ENCODE data around the gene MYG1.
"Not testable (repeated sequence)": the region's sequence is repeated elsewhere in the genome, so short reads cannot be mapped to it uniquely, and the experiment has no call there.

The MYG1 gene

DNA sequence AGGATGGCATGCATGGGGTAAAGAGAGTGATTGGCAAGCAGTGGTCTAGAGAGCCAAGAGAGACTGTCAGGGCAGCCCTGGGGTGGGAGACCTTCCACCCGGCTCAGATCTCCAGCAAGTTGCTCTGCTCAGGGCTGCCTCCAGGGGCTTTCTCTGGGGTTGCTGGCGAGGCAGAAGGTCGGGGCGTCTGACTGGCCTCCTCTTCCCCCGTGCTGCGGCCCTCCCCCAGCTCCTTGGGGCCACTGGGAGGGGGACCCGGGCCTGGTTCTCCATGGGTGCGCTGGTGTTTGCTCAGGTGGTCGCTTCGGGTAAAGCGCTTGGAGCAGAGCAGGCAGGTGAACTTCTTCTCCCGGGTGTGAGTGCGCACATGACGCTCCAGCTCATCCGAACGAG lies 28.5 kb downstream of the MYG1 start:
- DNase-seq (ENCODE audit: low read depth): no peak

DNA sequence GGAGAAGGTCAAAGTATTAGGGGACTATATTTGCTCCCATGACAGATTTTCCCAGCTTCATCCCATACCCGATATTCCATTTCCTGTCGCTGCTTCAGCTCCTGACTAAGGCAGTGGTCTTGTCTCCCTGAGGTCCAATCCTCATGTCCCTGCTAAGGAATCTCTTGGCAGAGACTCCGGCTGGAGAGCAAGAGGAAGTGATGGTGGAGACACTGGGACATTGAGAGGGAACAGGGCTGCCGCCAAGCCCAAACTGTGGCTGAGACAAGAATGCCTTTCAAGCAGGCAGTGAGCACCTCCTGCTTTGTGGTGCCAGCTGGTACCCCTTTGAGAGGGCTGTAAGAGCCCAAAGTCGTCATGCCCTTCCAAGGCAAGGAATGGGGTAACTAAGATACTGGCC lies 31.2 kb downstream of the MYG1 start:
- no peak for DNase-seq (ENCODE audit: low read depth)

DNA sequence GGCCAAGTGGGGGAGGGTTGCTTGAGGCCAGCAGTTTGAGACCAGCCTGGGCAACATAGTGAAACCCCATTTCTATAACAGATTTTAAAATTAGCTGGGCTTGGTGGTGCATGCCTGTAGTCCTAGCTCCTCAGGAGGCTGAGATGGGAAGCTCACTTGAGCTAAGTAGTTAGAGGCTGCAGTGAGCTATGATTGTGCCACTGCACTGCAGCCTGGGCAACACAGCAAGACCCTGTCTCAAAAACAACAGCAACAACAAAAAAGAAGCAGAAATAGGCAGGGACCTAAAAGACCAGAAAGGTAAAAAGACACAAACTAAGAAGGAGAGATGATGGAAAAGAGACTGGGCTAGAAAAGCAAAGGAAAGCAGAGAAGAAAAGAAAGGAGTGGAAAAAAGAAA lies 32.8 kb downstream of the MYG1 start:
- not testable (repeated sequence) for DNase-seq (ENCODE audit: low read depth)

DNA sequence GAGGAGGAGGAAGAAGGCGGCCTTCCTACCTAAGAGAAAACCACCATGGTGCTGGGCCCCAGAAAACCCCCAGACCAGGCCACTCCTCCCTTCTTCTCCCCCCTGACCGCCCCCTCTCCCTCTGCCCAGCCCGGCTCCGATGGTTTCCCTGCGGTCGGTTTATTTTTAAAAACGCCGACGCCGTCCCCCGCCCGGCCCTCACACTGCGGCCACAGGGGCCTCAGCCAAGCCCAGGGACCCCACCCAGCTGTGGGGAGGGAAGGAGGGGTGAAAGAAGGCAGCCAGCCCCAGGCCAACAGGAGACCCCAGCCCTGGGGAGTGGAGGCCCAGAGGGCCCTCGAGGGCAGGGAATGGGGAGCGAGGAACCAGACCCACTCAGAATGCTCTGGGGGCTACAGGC lies 33.2 kb downstream of the MYG1 start:
- DNase-seq (ENCODE audit: low read depth): no peak

DNA sequence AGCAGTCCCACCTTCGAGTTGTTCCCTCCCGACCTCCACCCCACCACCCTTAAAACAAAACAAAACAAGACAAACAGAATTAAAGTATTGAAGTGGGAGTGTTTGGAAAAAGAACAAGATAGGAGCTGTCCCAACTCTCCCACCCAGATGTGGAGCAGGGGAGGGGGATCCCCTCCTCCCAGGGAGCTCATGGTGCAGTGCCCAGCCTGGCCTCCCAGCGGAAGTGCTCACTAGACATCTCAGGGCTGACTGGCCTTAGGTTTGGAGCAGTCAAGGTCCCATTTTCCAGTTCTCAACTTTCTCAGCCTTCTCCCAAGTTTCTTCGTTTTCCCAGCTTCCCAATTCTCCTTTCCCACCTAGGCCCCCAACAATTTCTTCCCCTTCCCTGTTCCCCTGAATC lies 33.8 kb downstream of the MYG1 start:
- no peak for DNase-seq (ENCODE audit: low read depth)

DNA sequence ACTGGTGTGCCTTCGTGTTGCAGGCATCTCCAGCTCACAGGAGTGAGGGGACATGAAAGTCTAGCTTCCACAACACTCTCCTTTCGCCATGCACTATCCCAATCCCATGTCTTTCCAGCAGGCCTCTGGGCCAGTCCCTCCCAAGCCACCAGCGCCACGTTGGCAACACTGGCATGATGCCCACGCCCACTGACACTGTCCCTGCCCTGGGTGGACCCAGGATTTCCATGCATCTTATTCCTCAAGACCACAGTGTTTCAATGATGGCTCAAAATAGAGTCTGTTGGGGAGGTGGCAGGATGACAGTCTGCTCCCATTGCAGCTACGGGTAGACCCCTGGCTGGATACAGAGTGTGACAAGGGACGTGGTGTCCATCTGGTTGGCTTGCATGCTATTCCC lies 34.4 kb downstream of the MYG1 start:
- DNase-seq (ENCODE audit: low read depth): no peak

DNA sequence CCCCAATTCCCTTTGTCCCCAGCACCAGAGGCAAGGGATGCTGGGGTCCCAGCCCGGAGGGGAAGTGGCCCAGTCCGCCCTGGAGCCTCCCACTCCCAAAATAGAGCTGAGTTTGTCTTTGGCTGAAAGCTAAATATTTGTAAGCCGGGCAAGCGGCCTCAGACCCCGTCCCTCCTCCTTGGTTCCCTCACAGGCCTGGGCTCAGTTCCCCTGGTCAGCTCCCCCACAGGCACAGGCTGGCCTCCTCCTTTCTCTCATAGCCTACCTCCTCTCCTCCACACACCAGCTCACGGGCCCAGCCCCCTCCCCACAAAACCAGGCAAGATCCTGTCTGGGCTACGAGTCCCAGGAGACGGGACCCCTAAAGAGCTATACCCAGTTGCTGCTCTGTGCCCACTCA lies 35.3 kb downstream of the MYG1 start:
- DNase-seq (ENCODE audit: low read depth): no peak

DNA sequence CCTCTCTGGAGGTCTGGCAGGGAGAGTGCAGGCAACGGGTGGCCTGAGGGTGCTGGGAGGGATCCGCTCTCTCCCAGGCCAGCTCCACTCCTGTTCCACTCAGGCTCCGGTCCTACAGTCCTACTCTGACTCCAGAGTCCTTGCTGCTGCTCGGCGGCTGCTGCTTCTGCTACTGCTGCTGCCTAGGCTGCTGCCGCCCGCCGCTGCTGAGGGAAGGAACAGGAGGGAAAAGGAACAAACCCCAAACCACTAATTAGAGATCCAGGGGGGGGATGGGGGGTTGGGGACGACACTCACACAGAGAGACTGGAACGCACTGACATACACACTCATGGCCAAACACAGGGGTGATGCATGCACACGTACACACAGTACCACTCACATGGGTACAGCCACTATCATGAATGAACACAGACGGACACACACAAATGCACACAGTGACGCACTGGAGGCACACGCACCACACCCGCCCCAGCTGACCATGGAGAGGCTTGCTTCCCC lies 36.7 kb downstream of the MYG1 start, which contains the start of gene SP7:
SP7 (minus strand) TSS at position 174 of the 501 bp plus-strand sequence. CDS start 708 bp downstream, outside the sequence.
- no peak for DNase-seq (ENCODE audit: low read depth)

DNA sequence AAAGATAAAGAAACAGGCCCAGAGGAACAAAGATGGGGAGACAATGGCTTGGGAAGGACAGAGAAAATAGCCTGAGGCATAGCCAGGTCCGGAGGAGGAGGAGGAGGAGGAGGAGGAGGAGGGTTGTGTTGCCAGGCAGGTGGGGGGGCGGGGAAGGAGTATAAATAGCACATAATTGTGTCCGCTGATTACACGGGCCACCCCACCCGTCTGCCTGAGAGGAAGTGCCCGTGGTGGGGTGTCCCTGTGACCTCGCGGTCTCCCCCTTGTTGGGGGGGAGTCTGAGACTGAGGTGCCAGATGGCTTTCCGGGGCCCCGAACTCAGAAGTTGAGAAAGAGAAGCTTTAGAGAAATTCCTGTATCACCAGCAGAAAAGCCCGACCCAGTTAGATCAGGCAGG lies 38.5 kb downstream of the MYG1 start:
- DNase-seq (ENCODE audit: low read depth): no peak

DNA sequence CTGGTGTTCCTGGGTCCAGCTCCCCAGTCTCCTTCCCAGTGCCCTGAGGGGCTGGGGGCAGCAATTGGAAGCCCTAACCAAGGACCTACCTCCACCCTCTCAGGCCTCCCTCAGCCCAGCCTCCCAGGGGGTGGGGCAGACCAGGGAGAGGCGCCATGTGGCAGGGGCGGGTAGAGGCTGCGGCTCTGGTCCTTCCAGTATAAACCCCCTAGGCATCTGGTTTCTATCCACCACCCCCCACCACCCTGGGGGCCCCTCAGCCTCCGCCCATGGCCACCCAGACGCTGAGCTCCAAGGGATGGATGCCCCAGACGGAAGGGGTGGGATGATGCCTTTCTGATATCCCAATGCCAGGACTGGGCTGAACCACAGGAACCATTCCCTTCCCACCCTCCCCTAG lies 39.4 kb downstream of the MYG1 start:
- no peak for DNase-seq (ENCODE audit: low read depth)

DNA sequence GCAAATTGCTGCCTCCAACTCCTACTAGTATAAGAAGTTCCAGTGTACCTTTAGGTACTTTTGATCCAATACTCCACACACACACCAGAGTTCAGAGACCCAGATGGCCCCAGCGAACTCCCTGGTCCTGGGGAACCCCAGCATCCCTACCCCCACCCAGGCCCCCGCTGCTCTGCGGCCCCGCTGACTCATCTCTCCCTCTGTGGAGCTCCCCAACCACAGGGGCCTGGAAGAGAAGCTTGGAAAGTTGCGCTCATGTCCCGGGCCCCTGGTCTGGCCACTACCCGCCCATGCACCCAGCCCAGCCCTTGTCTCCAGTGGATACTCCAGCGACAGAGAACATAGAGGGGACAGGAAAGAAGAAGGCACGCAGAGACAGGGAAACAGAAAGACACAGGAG lies 40.9 kb downstream of the MYG1 start:
- no peak for DNase-seq (ENCODE audit: low read depth)

DNA sequence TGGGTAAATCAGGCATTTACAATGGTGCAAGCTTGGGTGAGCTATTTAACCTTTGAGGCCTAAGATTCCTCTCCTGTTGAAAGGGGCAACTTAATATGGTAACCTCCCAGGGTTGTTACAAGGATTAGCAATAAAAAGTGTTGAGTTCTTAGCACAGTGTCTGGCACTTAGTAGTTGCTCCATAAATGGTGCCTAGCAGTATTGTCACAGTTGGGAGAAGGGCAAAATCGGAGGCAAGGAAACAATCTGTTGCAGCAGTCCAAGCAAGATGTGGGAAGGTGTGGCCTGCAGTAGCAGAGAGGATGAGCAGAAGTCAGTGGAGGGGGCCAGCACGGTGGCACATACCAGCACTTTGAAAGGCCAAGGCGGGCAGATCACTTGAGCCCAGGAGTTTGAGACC lies 44.0 kb downstream of the MYG1 start:
- DNase-seq (ENCODE audit: low read depth): no peak

DNA sequence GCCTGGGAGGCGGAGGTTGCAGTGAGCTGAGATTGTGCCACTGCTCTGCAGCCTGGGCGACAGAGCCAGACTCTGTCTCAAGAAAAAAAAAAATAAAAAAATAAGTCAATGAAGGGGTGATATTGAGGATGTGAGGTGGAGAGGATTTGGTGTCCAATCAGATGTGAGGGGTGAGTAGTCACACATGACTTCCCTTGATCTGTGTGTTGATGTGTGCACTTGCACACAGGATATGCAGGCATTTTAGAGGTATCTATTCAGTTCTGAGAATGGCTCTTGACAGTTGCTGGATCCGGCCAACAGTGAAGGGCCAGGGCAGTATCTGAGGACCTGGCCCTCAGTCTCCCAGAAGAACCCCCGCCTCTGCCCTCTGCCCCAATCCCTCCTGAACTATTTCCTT lies 44.5 kb downstream of the MYG1 start:
- DNase-seq (ENCODE audit: low read depth): no peak

DNA sequence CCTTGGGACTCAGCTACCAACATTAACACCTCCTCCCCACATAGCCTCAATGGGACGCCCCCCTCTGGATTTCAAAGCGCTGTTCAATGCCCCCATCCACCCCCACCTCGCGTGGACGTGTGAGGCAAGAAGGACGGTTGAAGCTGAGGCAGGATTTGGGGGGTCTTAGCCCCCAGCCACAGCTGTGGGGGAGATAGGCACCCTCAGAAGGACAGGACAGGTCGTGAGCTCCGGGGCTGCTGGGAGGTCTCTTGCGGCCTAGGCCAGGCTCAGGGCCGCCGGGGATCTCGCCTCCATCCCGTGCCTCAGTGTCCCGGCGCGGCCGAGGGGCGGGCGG lies 45.0 kb downstream of the MYG1 start:
- no peak for DNase-seq (ENCODE audit: low read depth)

DNA sequence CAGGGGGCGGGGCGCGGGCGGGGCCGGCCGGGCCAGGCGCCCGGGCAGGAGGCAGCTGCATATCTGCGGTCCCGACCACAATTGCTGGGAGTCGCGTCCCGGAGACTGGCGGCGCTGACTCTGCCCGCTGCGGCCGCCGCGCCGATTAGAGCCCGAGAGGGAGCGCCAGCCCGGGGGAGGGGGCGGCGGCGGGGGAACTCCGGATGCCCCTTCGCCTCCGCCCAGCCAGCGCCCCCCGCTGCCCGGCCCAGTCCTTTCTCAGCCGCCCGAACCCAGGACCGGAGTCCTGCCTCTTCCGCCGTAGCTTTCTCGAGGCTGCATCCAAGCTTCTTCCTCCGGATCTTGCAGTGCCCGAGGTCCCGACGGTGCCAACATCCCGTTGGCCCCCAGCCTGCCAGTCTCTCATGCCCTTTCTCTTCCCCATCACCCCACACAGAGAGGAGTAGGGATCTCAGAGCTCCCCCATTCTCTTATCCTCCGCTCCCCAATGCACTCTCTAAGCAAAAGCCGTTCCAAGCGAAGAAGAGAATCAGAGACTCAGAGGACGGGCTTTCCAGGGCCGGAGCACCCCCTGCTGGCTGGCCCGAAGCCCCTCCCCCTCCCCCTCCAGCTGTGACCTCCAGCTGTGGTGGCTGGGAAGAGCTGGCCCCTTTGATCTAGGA lies 45.5 kb downstream of the MYG1 start:
- DNase-seq (ENCODE audit: low read depth): peak; percentile 54

DNA sequence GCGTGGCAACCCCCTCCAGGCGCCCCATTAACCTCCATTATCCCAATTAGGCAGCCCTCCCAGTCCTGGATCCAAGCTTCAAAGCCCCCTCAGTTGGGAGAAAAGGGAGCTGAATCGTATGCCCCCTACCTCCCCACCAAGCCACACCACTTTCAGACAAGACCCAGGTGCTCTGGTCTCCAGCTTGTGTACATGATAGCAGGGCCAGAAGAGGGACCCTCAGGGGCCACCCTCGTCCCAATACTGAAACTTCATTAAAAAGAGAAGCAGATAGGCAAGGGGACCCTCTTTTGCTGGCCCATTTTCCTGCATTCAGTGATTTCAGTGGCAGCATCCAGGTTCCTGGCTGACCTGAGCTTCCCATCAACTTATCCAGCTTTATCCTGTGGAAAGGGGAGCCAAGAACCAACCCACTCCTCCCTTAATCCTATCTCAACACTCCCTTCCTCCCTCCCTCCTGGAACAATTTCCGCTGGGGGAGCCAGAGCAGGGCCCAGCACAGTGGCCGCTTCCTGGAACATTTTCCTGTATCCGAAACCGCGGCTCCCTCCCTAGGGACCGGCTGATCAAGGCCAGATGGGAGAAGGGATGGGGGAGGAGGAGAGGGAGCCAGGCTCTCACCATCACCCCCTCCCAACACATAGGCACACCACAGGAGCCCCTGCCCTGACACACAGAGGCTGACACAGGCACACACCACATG lies 46.1 kb downstream of the MYG1 start:
- no peak for DNase-seq (ENCODE audit: low read depth)

DNA sequence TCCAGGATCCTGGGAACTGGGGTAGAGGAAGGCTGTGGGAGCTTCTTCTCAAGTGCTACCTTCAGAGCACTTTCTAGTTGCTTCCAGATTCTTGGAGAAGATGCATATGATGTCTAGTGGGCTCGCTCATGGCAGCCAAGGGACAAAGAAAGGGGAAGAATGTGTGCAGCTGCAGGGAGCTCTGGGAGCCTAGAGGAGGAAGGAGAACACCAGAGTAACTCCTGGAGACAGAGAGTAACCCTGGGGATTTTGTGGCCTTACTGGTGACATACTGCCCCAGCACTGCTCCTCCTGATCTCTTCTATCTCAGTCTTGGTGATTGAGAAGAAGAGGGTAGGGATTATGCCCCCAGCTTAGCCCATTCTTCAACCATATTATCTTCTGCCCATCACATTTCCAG lies 47.0 kb downstream of the MYG1 start:
- DNase-seq (ENCODE audit: low read depth): no peak

DNA sequence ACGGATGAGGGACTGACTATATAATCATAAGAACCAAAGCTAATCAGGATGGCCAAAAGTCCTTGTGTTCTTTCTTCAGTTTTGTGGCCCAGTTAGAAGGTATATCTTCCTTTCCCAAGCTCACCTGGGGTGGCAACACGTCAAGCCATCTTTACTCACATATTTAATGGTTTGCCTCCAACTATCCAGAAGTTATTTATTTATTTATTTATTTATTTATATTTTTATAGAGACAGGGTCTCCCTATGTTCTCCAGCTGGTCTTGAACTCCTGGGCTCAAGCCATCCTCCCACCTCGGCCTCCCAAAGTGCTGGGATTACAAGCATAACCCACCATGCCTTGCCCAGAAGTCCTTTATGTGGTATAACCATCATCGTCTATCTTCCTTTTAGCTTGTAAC lies 48.4 kb downstream of the MYG1 start:
- DNase-seq (ENCODE audit: low read depth): no peak

DNA sequence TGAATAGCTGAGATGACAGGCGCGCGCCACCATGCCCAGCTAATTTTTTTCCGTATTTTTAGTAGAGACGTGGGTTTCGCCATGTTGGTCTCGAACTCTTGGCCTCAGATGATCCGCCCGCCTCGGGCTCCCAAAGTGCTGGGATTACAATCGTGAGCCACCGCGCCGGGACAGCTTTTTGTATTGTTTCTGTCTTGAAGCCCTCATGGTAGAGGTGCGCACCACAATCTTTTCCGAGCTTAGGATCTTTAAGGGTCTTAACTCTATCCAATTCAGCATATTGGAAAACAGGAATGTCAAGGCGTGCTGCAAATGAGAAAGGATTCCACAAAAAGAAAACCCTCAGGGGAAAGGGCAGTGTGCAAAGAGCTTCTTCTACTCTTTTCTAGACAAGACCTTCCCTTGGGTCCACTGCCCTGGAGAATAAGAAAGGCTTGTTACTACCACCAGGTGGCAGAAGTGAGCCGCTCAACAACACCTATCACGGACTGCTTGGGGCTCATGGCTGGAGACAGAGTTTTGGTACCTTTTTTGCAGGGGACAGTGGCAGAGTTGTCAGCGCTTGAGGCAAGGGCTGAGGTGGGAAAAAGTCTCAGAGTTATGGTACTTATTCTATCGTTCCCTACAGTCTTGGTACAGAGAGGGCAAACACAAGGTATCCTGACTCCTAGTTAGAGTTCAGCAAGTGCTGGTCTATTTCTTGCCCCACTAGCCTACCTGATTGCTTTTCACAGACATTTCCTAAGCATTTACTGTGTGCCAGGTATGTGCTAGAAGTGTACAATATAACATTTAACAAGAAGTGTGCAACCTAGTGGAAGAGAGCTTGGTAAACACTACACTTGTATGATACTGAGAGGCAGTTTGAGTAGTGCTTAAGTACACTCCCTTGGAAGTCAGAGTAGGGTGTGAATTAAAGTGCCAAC lies 53.1 kb downstream of the MYG1 start:
- DNase-seq (ENCODE audit: low read depth): peak; percentile 69

DNA sequence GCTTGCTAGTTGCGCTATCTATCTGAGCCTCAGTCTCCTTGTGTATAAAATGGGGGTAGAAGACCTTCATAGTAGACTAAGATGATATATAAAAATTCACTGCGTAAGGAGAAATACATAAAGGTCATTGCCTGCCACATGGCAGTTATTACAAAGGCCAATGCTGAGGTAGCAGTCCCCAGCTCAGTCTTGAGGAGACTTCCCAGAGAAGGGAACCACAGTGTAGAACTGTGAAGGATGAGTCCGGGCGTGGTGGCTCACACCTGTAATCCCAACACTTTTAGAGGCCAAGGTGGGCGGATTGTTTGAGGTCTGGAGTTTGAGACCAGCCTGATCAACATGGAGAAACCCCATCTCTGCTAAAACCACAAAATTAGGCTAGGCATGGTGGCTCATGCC lies 53.8 kb downstream of the MYG1 start:
- no peak for DNase-seq (ENCODE audit: low read depth)

DNA sequence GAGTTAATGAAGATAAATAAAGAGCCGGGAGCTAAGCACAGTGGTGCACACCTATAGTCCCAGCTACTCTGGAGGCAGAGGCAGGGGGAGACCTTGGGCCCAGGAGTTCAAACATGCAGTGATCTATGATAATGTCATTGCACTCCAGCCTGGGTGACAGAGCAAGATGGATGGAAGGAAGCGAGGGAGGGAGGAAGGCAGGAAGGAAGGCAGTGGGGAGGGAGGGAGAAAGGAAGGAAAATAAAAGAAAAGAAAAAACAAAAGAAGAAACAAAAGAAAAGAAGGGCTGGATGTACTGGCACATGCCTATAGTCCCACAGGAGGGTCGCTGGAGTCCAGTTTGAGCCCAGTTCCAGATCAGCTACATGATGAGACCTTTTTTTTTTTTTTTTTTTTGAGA lies 55.6 kb downstream of the MYG1 start:
- DNase-seq (ENCODE audit: low read depth): no peak
